OCI-M2 (cell line): Measurements from ENCODE around the gene DOCK11.

ENCODE experiments used
- DNase-seq: peaks from one replicate; lab custom pipeline; 2025; ENCODE audit not compliant: unreplicated experiment; lab: John Stamatoyannopoulos, UW

DOCK11 gene

GRCh38 chrX:118499295-118499694 lies 3.7 kb downstream of the DOCK11 start:
- DNase-seq, result no peak

- no peak for DNase-seq
Measured at GRCh38 chrX:118502161-118502789, 6.7 kb downstream of the DOCK11 start.

- DNase-seq, result no peak
Measured at GRCh38 chrX:118503260-118504041, 7.8 kb downstream of the DOCK11 start.

GRCh38 chrX:118504581-118504980 lies 9.0 kb downstream of the DOCK11 start:
- no peak for DNase-seq

- DNase-seq, result no peak
Measured at GRCh38 chrX:118506805-118507480, 11.3 kb downstream of the DOCK11 start.

GRCh38 chrX:118507766-118508165 lies 12.2 kb downstream of the DOCK11 start:
- DNase-seq, result no peak

GRCh38 chrX:118508221-118508620 lies 12.6 kb downstream of the DOCK11 start:
- DNase-seq, result no peak

- no peak for DNase-seq
Measured at GRCh38 chrX:118508635-118509034, 13.0 kb downstream of the DOCK11 start.

GRCh38 chrX:118510111-118510510 lies 14.5 kb downstream of the DOCK11 start:
- DNase-seq, result no peak

- DNase-seq, result no peak
Measured at GRCh38 chrX:118513120-118513898, 17.7 kb downstream of the DOCK11 start.

GRCh38 chrX:118519411-118520215 lies 24.0 kb downstream of the DOCK11 start:
- DNase-seq, result no peak

- DNase-seq, result no peak
Measured at GRCh38 chrX:118520216-118521206, 24.9 kb downstream of the DOCK11 start.

GRCh38 chrX:118521435-118521834 lies 25.8 kb downstream of the DOCK11 start:
- DNase-seq, result no peak

- no peak for DNase-seq
Measured at GRCh38 chrX:118522230-118522926, 26.8 kb downstream of the DOCK11 start.

GRCh38 chrX:118523920-118524319 lies 28.3 kb downstream of the DOCK11 start:
- DNase-seq, result no peak

- DNase-seq, result no peak
Measured at GRCh38 chrX:118524344-118524743, 28.7 kb downstream of the DOCK11 start.

- no peak for DNase-seq
Measured at GRCh38 chrX:118525174-118525730, 29.6 kb downstream of the DOCK11 start.

- no peak for DNase-seq
Measured at GRCh38 chrX:118526149-118526548, 30.5 kb downstream of the DOCK11 start.
